Adrenal gland (tissue), 12 donors: Measurements from ENCODE around the gene INPP4A. TPM values are rescaled to one million over a fixed set of nuclear protein-coding genes. Genes with fewer than 3 reads are reported as not detected.

Experiments used
- DNase-seq, 7 donors: peaks; one replicate each; pipeline ENCODE4 v3.0.0-alpha.2; 2019 to 2020
- H3K27ac ChIP-seq, 5 donors: fragments of 200-600 bp; sonication (generic) in 4 of 5; 1 replicate in 3 of 5; 2 replicates in 2 of 5; pipeline versions ENCODE4 v1.5.1 to v1.8.0; 2016 to 2020; ENCODE audit warnings: mild to moderate bottlenecking in 1 of 5
- H3K27me3 ChIP-seq: fragments of 200-600 bp; 2 replicates; pipeline ENCODE4 v1.8.0; 2021
- H3K36me3 ChIP-seq, 2 donors: fragments of 200-600 bp; replicated peaks in 1 of 2; 1 replicate in 1 of 2; 2 replicates in 1 of 2; pipeline versions ENCODE4 v1.5.1 to v1.8.0; 2018 to 2022
- H3K4me1 ChIP-seq, 2 donors: fragments of 200-600 bp; replicated peaks in 1 of 2; 1 replicate in 1 of 2; 2 replicates in 1 of 2; pipeline versions ENCODE4 v1.5.1 to v1.8.0; 2018 to 2021
- H3K4me3 ChIP-seq, 4 donors: fragments of 200-600 bp; sonication (generic) in 3 of 4; one replicate each; pipeline ENCODE4 v1.5.1; 2016 to 2018
- H3K9me3 ChIP-seq, 3 donors: fragments of 200-600 bp; sonication (generic) in 1 of 3; replicated peaks in 1 of 3; 1 replicate in 2 of 3; 2 replicates in 1 of 3; pipeline versions ENCODE4 v1.5.1 to v1.8.0; 2016 to 2021
- CTCF ChIP-seq, 6 experiments: fragments of 450-650 bp in 4 of 6; fragments of 200-600 bp in 2 of 6; sonication (generic) in 1 of 6; IDR thresholded peaks; 1 replicate in 5 of 6; 2 replicates in 1 of 6; pipeline versions ENCODE4 v1.5.1 to v1.8.0; 2016 to 2021; ENCODE audit warnings: antibody characterized with exemption in 6 of 6, mild to moderate bottlenecking in 2 of 6, moderate library complexity in 1 of 6
- POLR2A ChIP-seq, 2 donors: fragments of 450-650 bp; IDR thresholded peaks; one replicate each; pipeline ENCODE4 v1.6.1; 2017; ENCODE audit warnings: antibody characterized with exemption in 2 of 2, mild to moderate bottlenecking in 2 of 2, moderate library complexity in 1 of 2
- WGBS, 4 donors: extraction: QIAGEN DNeasy Blood & Tissue Kit in 2 of 4; methylation state at CpG; one replicate each; pipeline versions ENCODE4 v1.1.5 to v1.1.7; 2013 to 2017; 5-methylcytosine and 5-hydroxymethylcytosine counted together
- intact Hi-C, 2 donors: fragments of 100-400 bp; cut with DNase I; formaldehyde crosslinking; loops; one replicate each; pipeline versions ENCODE4 v1.14.1 to v1.15.0; 2022 to 2023
- polyA plus RNA-seq, 3 donors: library from polyadenylated mRNA; stranded (reverse); fragments of 200-250 nt in 2 of 3; fragments of 350-450 nt in 1 of 3; fragmentation: Illumina TruSeq in 1 of 3; extraction: RNeasy Lipid Tissue Mini Kit (QIAGEN cat#74804) in 1 of 3; gene quantifications; one replicate each; pipeline ENCODE4 v1.2.3, GENCODE V29; 2013 to 2014
- total RNA-seq, 9 donors: library from RNA; depleted of rRNA in 4 of 9; stranded (reverse); fragments of >200 nt in 4 of 9; fragments of 120-200 nt in 1 of 9; fragmentation: NEBNext Ultra II Directional in 1 of 9; extraction: Animal tissue kit (Norgen Biotek cat#: 25700) in 1 of 9; gene quantifications; one replicate each; pipeline versions ENCODE4 v1.1.0 to v1.2.4, GENCODE V29; 2013 to 2023
- donor health status: healthy with polysubstance abuse.
- donor health status: Bipolar disorder and iron deficiency.
- donor health status: DM: yes; HTN: yes; CAD: no.
- donor health status: DM: no; HTN: no; CAD: no.
- donor health status: DM: no; HTN: no; CAD: no.
- donor health status: DM: yes; HTN: yes; CAD: no.

INPP4A gene
- total and polyA plus RNA-seq, 12 donors, result 8.8 to 40.5 (median 27.3) TPM

- peaks cover 24 to 59% of the 10 kb centered on the region in 2 donors for H3K4me1 ChIP-seq
- peaks cover 0 to 43% of the 10 kb centered on the region in 2 donors for H3K36me3 ChIP-seq
- peak overlapping the region; percentile 79 to 97 (median 86) for H3K4me3 ChIP-seq
- H3K27ac ChIP-seq, result peak overlapping the region; percentile 69 to 98 (median 97)
- TF ChIP-seq CTCF (IDR thresholded peaks at IDR 0.05) (no peak), POLR2A (IDR thresholded peaks at IDR 0.05) (no peak)
- peak in 5 of 7 donors; percentile 20 to 36 (median 28) for DNase-seq
- H3K9me3 ChIP-seq, result no peaks in the 10 kb centered on the region
- H3K27me3 ChIP-seq, result no peaks in the 10 kb centered on the region
- intact Hi-C loops, result loop anchor here (10.0 kb wide), 2 partner anchors 164 to 194 kb away; partner anchors contain the start of gene INPP4A (in 1 of the 2)
- 1 to 3% (median 2%) methylated on average over 27 to 29 of the region's 29 CpGs for WGBS, 4 donors
These were observed 164.4 kb downstream of the INPP4A start for GRCh38 chr2:98608962-98609604.

GRCh38 chr2:98614024-98614739 lies 169.5 kb downstream of the INPP4A start:
- Histone ChIP-seq H3K9me3 (no peaks in the 10 kb centered on the region), H3K36me3 (peaks cover 0 to 78% of the 10 kb centered on the region in 2 donors), H3K27ac (no peak overlapping the region), H3K4me1 (peaks cover 12 to 29% of the 10 kb centered on the region in 2 donors), H3K27me3 (no peaks in the 10 kb centered on the region), H3K4me3 (no peak overlapping the region)
- WGBS, 4 donors, result 96 to 97% (median 96%) methylated on average over 9 of the region's 9 CpGs
- intact Hi-C loops, result no loop called here
- no peak for DNase-seq
- TF ChIP-seq POLR2A (IDR thresholded peaks at IDR 0.05) (no peak), CTCF (IDR thresholded peaks at IDR 0.05) (no peak)

GRCh38 chr2:98615481-98615880 lies 170.8 kb downstream of the INPP4A start:
- Histone ChIP-seq H3K4me3 (no peak overlapping the region), H3K27ac (no peak overlapping the region), H3K27me3 (no peaks in the 10 kb centered on the region), H3K9me3 (no peaks in the 10 kb centered on the region), H3K4me1 (peaks cover 3 to 17% of the 10 kb centered on the region in 2 donors), H3K36me3 (peaks cover 0 to 75% of the 10 kb centered on the region in 2 donors)
- TF ChIP-seq CTCF (IDR thresholded peaks at IDR 0.05) (no peak), POLR2A (IDR thresholded peaks at IDR 0.05) (no peak)
- WGBS, 4 donors, result 87 to 93% (median 91%) methylated on average over 5 of the region's 5 CpGs
- intact Hi-C loops, result no loop called here
- no peak for DNase-seq

- Histone ChIP-seq H3K4me1 (peaks cover 0 to 5% of the 10 kb centered on the region in 2 donors), H3K4me3 (no peak overlapping the region), H3K27me3 (no peaks in the 10 kb centered on the region), H3K36me3 (peaks cover 0 to 67% of the 10 kb centered on the region in 2 donors), H3K27ac (no peak overlapping the region), H3K9me3 (no peaks in the 10 kb centered on the region)
- intact Hi-C loops, result no loop called here
- 61 to 66% (median 65%) methylated on average over 5 of the region's 5 CpGs for WGBS, 4 donors
- DNase-seq, result no peak
- TF ChIP-seq POLR2A (IDR thresholded peaks at IDR 0.05) (no peak), CTCF (IDR thresholded peaks at IDR 0.05) (no peak)
These were observed 172.5 kb downstream of the INPP4A start for GRCh38 chr2:98617149-98617548.
